Endothelial cell of umbilical vein (primary cell): ENCODE results near the gene FGD3. TPM values are rescaled to one million over a fixed set of nuclear protein-coding genes. Genes with fewer than 3 reads are reported as not detected.

Source experiments
- BruUV-seq: library from RNA; stranded (reverse); fragments of 400-500 nt; replicated peaks from 2 replicates; lab custom pipeline; 2021; lab: Mats Ljungman, UMichigan
- CTCF ChIA-PET: fragments of 300-600, 350-600 bp; sonication (Branson Sonifier 250); formaldehyde crosslinking; loops from one replicate; lab custom pipeline; 2021; ENCODE audit warnings: antibody characterized with exemption, inconsistent platforms; lab: Charles Lee
- POLR2A ChIA-PET: fragments of 300-600, 350-600 bp; sonication (Branson Sonifier 250); formaldehyde crosslinking; loops from one replicate; lab custom pipeline; 2021; ENCODE audit warnings: antibody characterized with exemption, inconsistent platforms; lab: Charles Lee
- DNase-seq: peaks from one replicate; pipeline ENCODE4 v3.0.0-alpha.2; 2011; ENCODE audit warnings: low read depth, low spot score
- FAIRE-seq: peaks from 2 replicates; lab custom pipeline; 2011; peaks lifted over from hg19 to GRCh38; lab: Jason Lieb, UNC
- H2AFZ ChIP-seq: 2 replicates; pipeline ENCODE4 v1.6.0; 2012; ENCODE audit warnings: low read depth, low read length, control low read depth, inconsistent platforms
- H3K27ac ChIP-seq: 2 replicates; pipeline ENCODE4 v1.5.1; 2011; ENCODE audit warnings: low read depth, mild to moderate bottlenecking, control low read depth, low read length, moderate library complexity; ENCODE audit not compliant: insufficient read depth
- H3K27me3 ChIP-seq, 2 experiments: 2 replicates each; pipeline versions ENCODE4 v1.6.0 to v1.6.1; 2011; ENCODE audit warnings: low read length in 2 of 2, mixed read lengths in 1 of 2; ENCODE audit not compliant: control insufficient read depth in 2 of 2, insufficient read depth in 2 of 2
- H3K36me3 ChIP-seq, 2 experiments: 2 replicates in 1 of 2; 3 replicates in 1 of 2; pipeline ENCODE4 v1.5.1; 2011; ENCODE audit warnings: low read length in 2 of 2, mild to moderate bottlenecking in 1 of 2, moderate library complexity in 1 of 2; ENCODE audit not compliant: control insufficient read depth in 2 of 2, insufficient read depth in 2 of 2; ENCODE audit errors: extremely low read depth in 1 of 2
- H3K4me1 ChIP-seq: 3 replicates; pipeline ENCODE4 v1.5.1; 2011; ENCODE audit warnings: mild to moderate bottlenecking, low read length; ENCODE audit not compliant: control insufficient read depth, insufficient read depth; ENCODE audit errors: extremely low read depth
- H3K4me2 ChIP-seq: 2 replicates; pipeline ENCODE4 v1.6.1; 2011; ENCODE audit warnings: low read length, control low read depth, mixed read lengths; ENCODE audit not compliant: insufficient read depth
- H3K4me3 ChIP-seq, 3 experiments: fragments of 200-600 bp in 1 of 3; sonication (generic), shearing (Covaris generic) in 1 of 3; replicated peaks in 1 of 3; 2 replicates each; pipeline ENCODE4 v1.5.1; 2011 to 2016; ENCODE audit warnings: control low read depth in 3 of 3, low read length in 3 of 3, mild to moderate bottlenecking in 2 of 3, inconsistent platforms in 1 of 3, low read depth in 1 of 3, moderate library complexity in 1 of 3; ENCODE audit not compliant: insufficient read depth in 1 of 3
- H3K79me2 ChIP-seq: 2 replicates; pipeline ENCODE4 v1.6.0; 2012; ENCODE audit warnings: low read length, inconsistent platforms; ENCODE audit not compliant: control insufficient read depth, insufficient read depth
- H3K9ac ChIP-seq: replicated peaks from 2 replicates; pipeline ENCODE3; 2011; ENCODE audit warnings: low read length, control low read depth; ENCODE audit not compliant: insufficient read depth; ENCODE audit errors: extremely low read depth
- H3K9me1 ChIP-seq: replicated peaks from 3 replicates; pipeline ENCODE4 v1.6.0; 2011; ENCODE audit warnings: mild to moderate bottlenecking, low read length; ENCODE audit not compliant: control insufficient read depth, insufficient read depth; ENCODE audit errors: extremely low read depth
- H3K9me3 ChIP-seq: replicated peaks from 2 replicates; pipeline ENCODE4 v1.5.1; 2012; ENCODE audit warnings: low read length, inconsistent platforms; ENCODE audit not compliant: control insufficient read depth, insufficient read depth
- H4K20me1 ChIP-seq: replicated peaks from 2 replicates; pipeline ENCODE3; 2011; ENCODE audit warnings: mild to moderate bottlenecking, low read length; ENCODE audit not compliant: control insufficient read depth, insufficient read depth; ENCODE audit errors: extremely low read depth
- CTCF ChIP-seq, 2 donors: IDR thresholded peaks; 1 replicate in 1 of 2; 2 replicates in 1 of 2; pipeline ENCODE4 v1.5.1; 2011; ENCODE audit warnings: low read length in 2 of 2, mild to moderate bottlenecking in 2 of 2, moderate library complexity in 2 of 2, control low read depth in 1 of 2, inconsistent platforms in 1 of 2, low read depth in 1 of 2; ENCODE audit not compliant: insufficient read depth in 1 of 2; ENCODE audit errors: extremely low read depth in 1 of 2
- EZH2 ChIP-seq: IDR thresholded peaks from 2 replicates; pipeline ENCODE4 v1.6.1; 2012; ENCODE audit warnings: borderline replicate concordance, low read depth, mild to moderate bottlenecking, moderate library complexity, low read length, inconsistent platforms; ENCODE audit not compliant: severe bottlenecking
- FOS ChIP-seq: IDR thresholded peaks from 2 replicates; pipeline ENCODE4 v1.6.1; 2011; ENCODE audit warnings: mild to moderate bottlenecking, low read length, moderate library complexity, borderline replicate concordance; ENCODE audit not compliant: insufficient read depth
- GATA2 ChIP-seq: IDR thresholded peaks from 2 replicates; pipeline ENCODE4 v1.7.0; 2011; ENCODE audit warnings: low read depth, mild to moderate bottlenecking, moderate library complexity, mixed read lengths, low read length; ENCODE audit not compliant: insufficient read length, insufficient read depth
- JUN ChIP-seq: IDR thresholded peaks from 2 replicates; pipeline ENCODE4 v1.6.1; 2011; ENCODE audit warnings: borderline replicate concordance, low read depth; ENCODE audit not compliant: insufficient read length, insufficient read depth
- MAX ChIP-seq: IDR thresholded peaks from 2 replicates; pipeline ENCODE4 v1.6.1; 2011; ENCODE audit not compliant: insufficient read depth, insufficient read length
- MYC ChIP-seq: IDR thresholded peaks from one replicate; pipeline ENCODE4 v1.6.1; 2011; ENCODE audit warnings: mild to moderate bottlenecking, low read depth, low read length
- POLR2A ChIP-seq: IDR thresholded peaks from 2 replicates; pipeline ENCODE4 v1.6.1; 2012; ENCODE audit warnings: low read depth, mild to moderate bottlenecking, control low read depth, low read length
- POLR2AphosphoS5 ChIP-seq: IDR thresholded peaks from 2 replicates; pipeline ENCODE4 v1.6.1; 2012; ENCODE audit warnings: low read depth, mild to moderate bottlenecking, control low read depth, low read length, moderate library complexity; ENCODE audit not compliant: insufficient read depth
- dilution Hi-C: fragments of 300-500 bp; cut with MboI; formaldehyde crosslinking; loops from one replicate; pipeline ENCODE4 v1.15.0; 2019; ENCODE audit warnings: low sequenced_read_pairs; ENCODE audit not compliant: extremely low pct_ligation_motif_present
- intact Hi-C: fragments of 100-400 bp; cut with micrococcal nuclease; formaldehyde crosslinking; loops from one replicate; pipeline ENCODE4 v1.10.0; 2022
- polyA plus RNA-seq, 4 experiments: library from polyadenylated mRNA; depleted of rRNA in 3 of 4; stranded (reverse) in 3 of 4; unstranded in 1 of 4; fragments of >200 nt; gene quantifications; 2 replicates each; pipeline versions ENCODE4 v1.2.1 to v1.2.3, GENCODE V29; 2011 to 2012; ENCODE audit warnings: missing spikeins in 1 of 4
- total RNA-seq: library from RNA; stranded (reverse); gene quantifications from 2 replicates; pipeline ENCODE4 v1.2.3, GENCODE V29; 2021

FGD3 gene
- total and polyA plus RNA-seq, 2 donors (not counting 3 experiments of a cell fraction or from before 2014, with no cell fraction given), result not detected

GRCh38 chr9:92989561-92989960 is 42.2 kb downstream of the FGD3 start:
- Histone ChIP-seq H3K79me2 (no peaks in the 10 kb centered on the region), H3K4me2 (no peak overlapping the region), H3K9me1 (no peaks in the 10 kb centered on the region), H4K20me1 (no peaks in the 10 kb centered on the region), H3K9ac (no peak overlapping the region), H3K27ac (no peak overlapping the region), H3K36me3 (no peaks in the 10 kb centered on the region), H3K4me3 (no peak overlapping the region), H3K4me1 (no peaks in the 10 kb centered on the region), H3K27me3 (no peaks in the 10 kb centered on the region), H2AFZ (no peak overlapping the region), H3K9me3 (no peaks in the 10 kb centered on the region)
- dilution Hi-C loops, result no loop called here
- TF ChIP-seq FOS (no peak), POLR2A (no peak), MAX (no peak), POLR2AphosphoS5 (no peak), JUN (no peak), EZH2 (no peak), CTCF (IDR thresholded peaks at IDR 0.05; ENCODE audit: extremely low read depth in 1 of 2, insufficient read depth in 1 of 2, low read depth in 1 of 2, low read length in 2 of 2) (no peak), MYC (no peak), GATA2 (no peak)
- DNase-seq (no peak), FAIRE-seq (no peak)
- ChIA-PET POLR2A (interaction anchor here (0.6 kb wide), 1 partner anchor 137 kb away, joined by 4 read pairs; no protein-coding TSS in a partner anchor), CTCF (interaction anchor here (0.7 to 4.0 kb wide), 3 partner anchors 9 to 165 kb away, joined by 3 to 27 read pairs (median 4); no protein-coding TSS in a partner anchor)
- intact Hi-C loops, result no loop called here
- BruUV-seq, result no TSS peak
